H9 (cell line): Measurements from ENCODE around the gene TXNDC11. TPM values are rescaled to one million over a fixed set of nuclear protein-coding genes. Genes with fewer than 3 reads are reported as not detected.

Source experiments
- DNase-seq: peaks from one replicate; pipeline ENCODE4 v3.0.0-alpha.2; 2017
- H2AFZ ChIP-seq: one replicate; pipeline ENCODE4 v1.6.1; 2013; ENCODE audit warnings: mild to moderate bottlenecking, low read length, control low read depth, moderate library complexity
- H2AK5ac ChIP-seq: 2 replicates; pipeline ENCODE4 v1.6.1; 2013; ENCODE audit warnings: low read length, control low read depth, mixed read lengths; ENCODE audit not compliant: insufficient read length
- H2BK120ac ChIP-seq: one replicate; pipeline ENCODE4 v1.6.1; 2013; ENCODE audit warnings: low read depth, mild to moderate bottlenecking, low read length, control low read depth, inconsistent platforms; ENCODE audit not compliant: poor library complexity, severe bottlenecking
- H2BK12ac ChIP-seq: 2 replicates; pipeline ENCODE4 v1.6.1; 2013; ENCODE audit warnings: low read length, control low read depth, mixed read lengths, low read depth; ENCODE audit not compliant: insufficient read length
- H2BK15ac ChIP-seq: 2 replicates; pipeline ENCODE4 v1.6.1; 2013; ENCODE audit warnings: low read depth, low read length, control low read depth
- H2BK20ac ChIP-seq: one replicate; pipeline ENCODE4 v1.6.1; 2013; ENCODE audit warnings: low read depth, mild to moderate bottlenecking, low read length, control low read depth, inconsistent platforms; ENCODE audit not compliant: poor library complexity, severe bottlenecking
- H2BK5ac ChIP-seq: 2 replicates; pipeline ENCODE4 v1.6.1; 2013; ENCODE audit warnings: low read length, control low read depth, mixed read lengths; ENCODE audit not compliant: insufficient read length
- H3K14ac ChIP-seq: 2 replicates; pipeline ENCODE4 v1.6.1; 2013; ENCODE audit warnings: low read length, control low read depth; ENCODE audit not compliant: insufficient read depth
- H3K18ac ChIP-seq: 2 replicates; pipeline ENCODE4 v1.6.1; 2013; ENCODE audit warnings: low read depth, mild to moderate bottlenecking, mixed read lengths, low read length, control low read depth; ENCODE audit not compliant: insufficient read length
- H3K23ac ChIP-seq: 2 replicates; pipeline ENCODE4 v1.6.1; 2013; ENCODE audit warnings: low read length, control low read depth, mixed read lengths, low read depth; ENCODE audit not compliant: insufficient read length
- H3K23me2 ChIP-seq: 2 replicates; pipeline ENCODE4 v1.6.1; 2013; ENCODE audit warnings: low read depth, mild to moderate bottlenecking, mixed read lengths, low read length, control low read depth; ENCODE audit not compliant: insufficient read length, poor library complexity, severe bottlenecking
- H3K27ac ChIP-seq: 2 replicates; pipeline ENCODE4 v1.5.1; 2013; ENCODE audit warnings: low read length, control low read depth, mixed read lengths, low read depth; ENCODE audit not compliant: insufficient read length
- H3K27me3 ChIP-seq: 2 replicates; pipeline ENCODE4 v1.6.1; 2013; ENCODE audit warnings: low read length, control low read depth, inconsistent platforms; ENCODE audit not compliant: insufficient read depth
- H3K4ac ChIP-seq: 2 replicates; pipeline ENCODE4 v1.6.1; 2013; ENCODE audit warnings: low read depth, mild to moderate bottlenecking, control low read depth, inconsistent platforms, low read length, moderate library complexity
- H3K4me1 ChIP-seq: 2 replicates; pipeline ENCODE4 v1.6.1; 2013; ENCODE audit warnings: low read length, control low read depth, inconsistent platforms; ENCODE audit not compliant: insufficient read depth
- H3K4me2 ChIP-seq: 2 replicates; pipeline ENCODE4 v1.6.1; 2013; ENCODE audit warnings: low read length, control low read depth, mixed read lengths; ENCODE audit not compliant: insufficient read length, insufficient read depth
- H3K56ac ChIP-seq: 2 replicates; pipeline ENCODE4 v1.6.1; 2013; ENCODE audit warnings: low read depth, mild to moderate bottlenecking, mixed read lengths, low read length, control low read depth; ENCODE audit not compliant: insufficient read length
- H3K79me1 ChIP-seq: 2 replicates; pipeline ENCODE4 v1.6.1; 2013; ENCODE audit warnings: low read depth, mild to moderate bottlenecking, moderate library complexity, low read length, control low read depth, inconsistent platforms; ENCODE audit not compliant: insufficient read depth, poor library complexity, severe bottlenecking
- H3K79me2 ChIP-seq: 2 replicates; pipeline ENCODE4 v1.6.1; 2013; ENCODE audit warnings: low read length, control low read depth, inconsistent platforms; ENCODE audit not compliant: insufficient read depth
- H3K9ac ChIP-seq: 2 replicates; pipeline ENCODE4 v1.6.1; 2013; ENCODE audit warnings: low read length, control low read depth, mixed read lengths; ENCODE audit not compliant: insufficient read length; ENCODE audit errors: extremely low read depth
- H3K9me3 ChIP-seq: one replicate; pipeline ENCODE4 v1.6.1; 2013; ENCODE audit warnings: low read depth, low read length, inconsistent platforms; ENCODE audit not compliant: control insufficient read depth
- H3T11ph ChIP-seq: one replicate; pipeline ENCODE4 v1.6.1; 2013; ENCODE audit warnings: mild to moderate bottlenecking, low read length, control low read depth, inconsistent platforms
- H4K20me1 ChIP-seq: one replicate; pipeline ENCODE4 v1.6.1; 2013; ENCODE audit not compliant: control insufficient read depth, insufficient read length, insufficient read depth
- H4K5ac ChIP-seq: 2 replicates; pipeline ENCODE4 v1.6.1; 2013; ENCODE audit warnings: low read depth, mild to moderate bottlenecking, mixed read lengths, low read length, control low read depth; ENCODE audit not compliant: insufficient read length
- H4K8ac ChIP-seq: replicated peaks from 2 replicates; pipeline ENCODE4 v1.6.1; 2013; ENCODE audit warnings: low read length, control low read depth, mixed read lengths, low read depth; ENCODE audit not compliant: insufficient read length
- H4K91ac ChIP-seq: 2 replicates; pipeline ENCODE4 v1.6.1; 2013; ENCODE audit warnings: low read depth, mild to moderate bottlenecking, moderate library complexity, mixed read lengths, low read length, control low read depth; ENCODE audit not compliant: insufficient read length
- H3K27ac Mint-ChIP-seq, 3 experiments: 2 replicates in 2 of 3; 3 replicates in 1 of 3; pipeline ENCODE4 v1.8.0; 2020 to 2021; ENCODE audit warnings: mixed read lengths in 3 of 3, mild to moderate bottlenecking in 1 of 3, moderate library complexity in 1 of 3
- H3K27me3 Mint-ChIP-seq: 2 replicates; pipeline ENCODE4 v1.8.0; 2021; ENCODE audit warnings: low read depth, mild to moderate bottlenecking, moderate library complexity, mixed read lengths
- H3K36me3 Mint-ChIP-seq, 3 experiments: 2 replicates in 2 of 3; 3 replicates in 1 of 3; pipeline ENCODE4 v1.8.0; 2020 to 2021; ENCODE audit warnings: low read depth in 3 of 3, mixed read lengths in 3 of 3; ENCODE audit not compliant: insufficient read depth in 1 of 3
- H3K4me1 Mint-ChIP-seq, 2 experiments: 2 replicates each; pipeline ENCODE4 v1.8.0; 2020; ENCODE audit warnings: mixed read lengths in 2 of 2
- H3K4me3 Mint-ChIP-seq, 2 experiments: 2 replicates in 1 of 2; 3 replicates in 1 of 2; pipeline ENCODE4 v1.8.0; 2020 to 2021; ENCODE audit warnings: mild to moderate bottlenecking in 2 of 2, mixed read lengths in 2 of 2, moderate library complexity in 1 of 2
- H3K9me3 Mint-ChIP-seq, 2 experiments: 2 replicates in 1 of 2; 3 replicates in 1 of 2; pipeline ENCODE4 v1.8.0; 2020; ENCODE audit warnings: mild to moderate bottlenecking in 2 of 2, mixed read lengths in 2 of 2, moderate library complexity in 1 of 2
- WGBS: extraction: QIAGEN DNeasy Blood & Tissue Kit; methylation state at CpG from one replicate; pipeline ENCODE4 v1.1.7; 2013; ENCODE audit warnings: missing lambda C conversion rate, low lambda C conversion rate, mixed read lengths; ENCODE audit not compliant: insufficient read length; ENCODE audit errors: extremely low coverage; 5-methylcytosine and 5-hydroxymethylcytosine counted together
- total RNA-seq: library from RNA; stranded (reverse); gene quantifications from 2 replicates; pipeline ENCODE4 v1.2.1, GENCODE V29; 2021
- TF ChIP-seq, protein P1 (sequence below): fragments of 200-600 bp; sonication (generic); conservative IDR thresholded peaks from 3 replicates; pipeline ENCODE4 v1.8.0; 2021; ENCODE audit warnings: antibody characterized with exemption, mild to moderate bottlenecking

Gene TXNDC11
- total RNA-seq, 1 experiment from 2014 or later, result 12.2 TPM

DNA sequence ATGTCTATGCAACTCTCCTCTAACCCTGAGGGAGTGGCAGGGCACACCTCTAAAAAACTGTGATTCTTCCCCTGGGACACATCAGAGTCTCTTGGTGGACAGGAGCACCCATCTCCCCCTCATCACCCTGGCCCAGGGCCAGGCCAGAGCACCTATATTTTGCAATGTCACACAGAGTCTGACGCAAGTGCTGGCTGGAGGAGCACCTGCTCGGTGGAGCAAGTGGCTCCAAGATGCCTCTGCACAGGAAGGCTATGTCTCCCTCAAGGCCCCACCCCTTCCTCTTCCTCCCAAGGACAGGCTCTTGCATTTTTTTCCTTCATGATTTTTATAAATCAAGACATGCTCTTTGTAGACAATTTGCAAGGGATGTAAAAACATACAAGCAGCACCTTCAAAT is 61.1 kb downstream of the TXNDC11 start:
- H3K9ac ChIP-seq, result no peak overlapping the region
- H2AK5ac ChIP-seq, result no peak overlapping the region
- no CpG with 5 or more reads among the region's 2 CpGs for WGBS
- no peak overlapping the region for H2AFZ ChIP-seq
- H4K5ac ChIP-seq, result no peak overlapping the region
- H4K20me1 ChIP-seq, result no peaks in the 10 kb centered on the region
- H3K27ac ChIP-seq, result no peak overlapping the region
- H3T11ph ChIP-seq, result no peak overlapping the region
- H3K14ac ChIP-seq, result no peak overlapping the region
- no peak overlapping the region for H4K91ac ChIP-seq
- Mint-ChIP-seq H3K4me3 (no peak overlapping the region), H3K4me1 (peaks cover 2 to 11% of the 10 kb centered on the region in 2 experiments; a peak in 3 of 4 replicates), H3K36me3 (peaks cover 11 to 59% (median 44%) of the 10 kb centered on the region in 3 experiments; a peak in 6 of 7 replicates), H3K27me3 (no peaks in the 10 kb centered on the region), H3K9me3 (no peaks in the 10 kb centered on the region), H3K27ac (peak overlapping the region; percentile 4 to 61 (median 49); a peak in 3 of 7 replicates)
- no peak for DNase-seq
- H2BK120ac ChIP-seq, result no peak overlapping the region
- TF ChIP-seq, protein P1, sequence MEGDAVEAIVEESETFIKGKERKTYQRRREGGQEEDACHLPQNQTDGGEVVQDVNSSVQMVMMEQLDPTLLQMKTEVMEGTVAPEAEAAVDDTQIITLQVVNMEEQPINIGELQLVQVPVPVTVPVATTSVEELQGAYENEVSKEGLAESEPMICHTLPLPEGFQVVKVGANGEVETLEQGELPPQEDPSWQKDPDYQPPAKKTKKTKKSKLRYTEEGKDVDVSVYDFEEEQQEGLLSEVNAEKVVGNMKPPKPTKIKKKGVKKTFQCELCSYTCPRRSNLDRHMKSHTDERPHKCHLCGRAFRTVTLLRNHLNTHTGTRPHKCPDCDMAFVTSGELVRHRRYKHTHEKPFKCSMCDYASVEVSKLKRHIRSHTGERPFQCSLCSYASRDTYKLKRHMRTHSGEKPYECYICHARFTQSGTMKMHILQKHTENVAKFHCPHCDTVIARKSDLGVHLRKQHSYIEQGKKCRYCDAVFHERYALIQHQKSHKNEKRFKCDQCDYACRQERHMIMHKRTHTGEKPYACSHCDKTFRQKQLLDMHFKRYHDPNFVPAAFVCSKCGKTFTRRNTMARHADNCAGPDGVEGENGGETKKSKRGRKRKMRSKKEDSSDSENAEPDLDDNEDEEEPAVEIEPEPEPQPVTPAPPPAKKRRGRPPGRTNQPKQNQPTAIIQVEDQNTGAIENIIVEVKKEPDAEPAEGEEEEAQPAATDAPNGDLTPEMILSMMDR, result no peak
- H3K9me3 ChIP-seq, result no peaks in the 10 kb centered on the region
- H3K27me3 ChIP-seq, result no peaks in the 10 kb centered on the region
- no peaks in the 10 kb centered on the region for H3K79me2 ChIP-seq
- H3K23ac ChIP-seq, result no peak overlapping the region
- H2BK15ac ChIP-seq, result no peak overlapping the region
- H2BK5ac ChIP-seq, result no peak overlapping the region
- no peak overlapping the region for H4K8ac ChIP-seq
- no peak overlapping the region for H3K18ac ChIP-seq
- no peaks in the 10 kb centered on the region for H3K23me2 ChIP-seq
- H3K56ac ChIP-seq, result no peak overlapping the region
- H3K4ac ChIP-seq, result no peak overlapping the region
- H3K4me1 ChIP-seq, result no peaks in the 10 kb centered on the region
- H3K4me2 ChIP-seq, result no peak overlapping the region
- no peaks in the 10 kb centered on the region for H3K79me1 ChIP-seq
- no peak overlapping the region for H2BK20ac ChIP-seq
- no peak overlapping the region for H2BK12ac ChIP-seq
